Panc1 (cell line): ENCODE results near the gene PTPRA.

Source experiments
- POLR2AphosphoS5 ChIP-seq: IDR thresholded peaks from 2 replicates; pipeline ENCODE4 v1.6.1; 2012; ENCODE audit warnings: mild to moderate bottlenecking, low read depth, low read length, moderate library complexity
- REST ChIP-seq, 2 experiments: IDR thresholded peaks; 2 replicates each; pipeline ENCODE4 v1.6.1; 2011 to 2012; ENCODE audit warnings: low read depth in 2 of 2, control low read depth in 1 of 2, low read length in 1 of 2, mild to moderate bottlenecking in 1 of 2, moderate library complexity in 1 of 2; ENCODE audit not compliant: insufficient read depth in 1 of 2
- SIN3A ChIP-seq: IDR thresholded peaks from 2 replicates; pipeline ENCODE4 v1.6.1; 2012; ENCODE audit warnings: low read depth, mild to moderate bottlenecking, low read length, moderate library complexity, borderline replicate concordance; ENCODE audit not compliant: insufficient read depth
- TF ChIP-seq, protein P1 (sequence below): fragments of 450-650 bp; IDR thresholded peaks from 2 replicates; pipeline ENCODE4 v1.5.1; 2017; ENCODE audit warnings: mild to moderate bottlenecking

- TF ChIP-seq SIN3A (no peak), POLR2AphosphoS5 (no peak), REST (IDR thresholded peaks at IDR 0.05; ENCODE audit: insufficient read depth in 1 of 2, low read depth in 2 of 2, low read length in 1 of 2) (no peak)
- TF ChIP-seq, protein P1, sequence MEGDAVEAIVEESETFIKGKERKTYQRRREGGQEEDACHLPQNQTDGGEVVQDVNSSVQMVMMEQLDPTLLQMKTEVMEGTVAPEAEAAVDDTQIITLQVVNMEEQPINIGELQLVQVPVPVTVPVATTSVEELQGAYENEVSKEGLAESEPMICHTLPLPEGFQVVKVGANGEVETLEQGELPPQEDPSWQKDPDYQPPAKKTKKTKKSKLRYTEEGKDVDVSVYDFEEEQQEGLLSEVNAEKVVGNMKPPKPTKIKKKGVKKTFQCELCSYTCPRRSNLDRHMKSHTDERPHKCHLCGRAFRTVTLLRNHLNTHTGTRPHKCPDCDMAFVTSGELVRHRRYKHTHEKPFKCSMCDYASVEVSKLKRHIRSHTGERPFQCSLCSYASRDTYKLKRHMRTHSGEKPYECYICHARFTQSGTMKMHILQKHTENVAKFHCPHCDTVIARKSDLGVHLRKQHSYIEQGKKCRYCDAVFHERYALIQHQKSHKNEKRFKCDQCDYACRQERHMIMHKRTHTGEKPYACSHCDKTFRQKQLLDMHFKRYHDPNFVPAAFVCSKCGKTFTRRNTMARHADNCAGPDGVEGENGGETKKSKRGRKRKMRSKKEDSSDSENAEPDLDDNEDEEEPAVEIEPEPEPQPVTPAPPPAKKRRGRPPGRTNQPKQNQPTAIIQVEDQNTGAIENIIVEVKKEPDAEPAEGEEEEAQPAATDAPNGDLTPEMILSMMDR = no peak
Measured at GRCh38 chr20:3067139-3068014, 194.1 kb downstream of the PTPRA start.
